H1 (cell line): ENCODE measurements around the gene APC2. TPM values are rescaled to one million over a fixed set of nuclear protein-coding genes. Genes with fewer than 3 reads are reported as not detected.

ENCODE experiments used
- CTCF ChIA-PET: fragments of 300-600 bp; sonication (Branson Sonifier 250); formaldehyde crosslinking; loops from one replicate; lab custom pipeline; 2021; ENCODE audit not compliant: partially characterized antibody; lab: Charles Lee
- POLR2A ChIA-PET: fragments of 300-600 bp; sonication (Branson Sonifier 250); formaldehyde crosslinking; loops from one replicate; lab custom pipeline; 2021; ENCODE audit warnings: inconsistent platforms; ENCODE audit not compliant: partially characterized antibody; lab: Charles Lee
- DNase-seq, 2 experiments: peaks; one replicate each; pipeline versions ENCODE4 v3.0.0 to v3.0.0-alpha.2; 2010 to 2022; ENCODE audit warnings: low spot score in 2 of 2, low read depth in 1 of 2, mixed read lengths in 1 of 2
- FAIRE-seq: peaks from 2 replicates; lab custom pipeline; 2011; peaks lifted over from hg19 to GRCh38; lab: Jason Lieb, UNC
- H2AFZ ChIP-seq: 2 replicates; pipeline ENCODE4 v1.8.1; 2012; ENCODE audit warnings: low read length, inconsistent platforms
- H2AK5ac ChIP-seq: 2 replicates; pipeline ENCODE4 v1.6.1; 2013; ENCODE audit warnings: low read depth, low read length
- H2BK120ac ChIP-seq: replicated peaks from 2 replicates; pipeline ENCODE3; 2013; ENCODE audit warnings: low read depth, low read length, inconsistent platforms
- H2BK12ac ChIP-seq: 2 replicates; pipeline ENCODE4 v1.6.1; 2013; ENCODE audit warnings: low read depth, low read length
- H2BK15ac ChIP-seq: 2 replicates; pipeline ENCODE4 v1.6.1; 2013; ENCODE audit warnings: low read length
- H2BK20ac ChIP-seq: 2 replicates; pipeline ENCODE4 v1.6.1; 2013; ENCODE audit warnings: low read length
- H2BK5ac ChIP-seq: 2 replicates; pipeline ENCODE4 v1.6.1; 2013; ENCODE audit warnings: low read depth, low read length
- H3K14ac ChIP-seq: 2 replicates; pipeline ENCODE4 v1.6.1; 2013; ENCODE audit warnings: inconsistent platforms; ENCODE audit not compliant: insufficient read length
- H3K18ac ChIP-seq: 2 replicates; pipeline ENCODE4 v1.6.1; 2013; ENCODE audit warnings: low read length; ENCODE audit errors: extremely low read depth
- H3K23ac ChIP-seq: 2 replicates; pipeline ENCODE4 v1.6.1; 2013; ENCODE audit warnings: inconsistent platforms; ENCODE audit not compliant: insufficient read length
- H3K23me2 ChIP-seq: 2 replicates; pipeline ENCODE4 v1.6.1; 2013; ENCODE audit warnings: low read depth, low read length
- H3K27ac ChIP-seq: 2 replicates; pipeline ENCODE4 v1.6.1; 2011; ENCODE audit warnings: low read depth, low read length, inconsistent platforms
- H3K27me3 ChIP-seq, 4 experiments: replicated peaks in 1 of 4; 1 replicate in 1 of 4; 2 replicates in 3 of 4; pipeline versions ENCODE4 v1.6.1 to v1.8.1; 2011 to 2013; ENCODE audit warnings: low read length in 3 of 4, mild to moderate bottlenecking in 3 of 4, inconsistent platforms in 2 of 4, mixed read lengths in 2 of 4, moderate library complexity in 1 of 4; ENCODE audit not compliant: control insufficient read depth in 3 of 4, insufficient read depth in 3 of 4; ENCODE audit errors: extremely low read depth in 1 of 4
- H3K36me3 ChIP-seq, 4 experiments: 2 replicates each; pipeline versions ENCODE4 v1.6.1 to v1.8.1; 2011 to 2013; ENCODE audit warnings: mild to moderate bottlenecking in 4 of 4, low read length in 3 of 4, moderate library complexity in 2 of 4, control low read depth in 1 of 4, inconsistent platforms in 1 of 4; ENCODE audit not compliant: insufficient read depth in 4 of 4, control insufficient read depth in 2 of 4
- H3K4ac ChIP-seq: replicated peaks from 2 replicates; pipeline ENCODE3; 2013; ENCODE audit warnings: low read length, low read depth, mixed read lengths, inconsistent platforms; ENCODE audit not compliant: insufficient read length
- H3K4me1 ChIP-seq, 4 experiments: replicated peaks in 1 of 4; 1 replicate in 1 of 4; 2 replicates in 3 of 4; pipeline versions ENCODE4 v1.6.1 to v1.8.1; 2011 to 2013; ENCODE audit warnings: low read length in 3 of 4, inconsistent platforms in 2 of 4, mixed read lengths in 1 of 4; ENCODE audit not compliant: insufficient read depth in 4 of 4, control insufficient read depth in 3 of 4
- H3K4me2 ChIP-seq, 2 experiments: 2 replicates each; pipeline versions ENCODE4 v1.6.1 to v1.8.1; 2011 to 2013; ENCODE audit warnings: low read depth in 2 of 2, low read length in 2 of 2, control low read depth in 1 of 2, inconsistent platforms in 1 of 2, mild to moderate bottlenecking in 1 of 2; ENCODE audit not compliant: insufficient read depth in 1 of 2
- H3K4me3 ChIP-seq, 4 experiments: fragments of 200-600, 300-600 bp in 1 of 4; sonication (generic), shearing (Covaris generic), sonication (Bioruptor Twin) in 1 of 4; 2 replicates each; pipeline versions ENCODE4 v1.5.1 to v1.8.1; 2011 to 2016; ENCODE audit warnings: low read length in 4 of 4, low read depth in 3 of 4, control low read depth in 2 of 4, inconsistent platforms in 2 of 4, mild to moderate bottlenecking in 2 of 4, mixed read lengths in 1 of 4, moderate library complexity in 1 of 4; ENCODE audit not compliant: insufficient read depth in 2 of 4; ENCODE audit errors: extremely low read depth in 1 of 4
- H3K56ac ChIP-seq: replicated peaks from 2 replicates; pipeline ENCODE3; 2013; ENCODE audit warnings: low read depth, mild to moderate bottlenecking, mixed read lengths, low read length, inconsistent platforms; ENCODE audit not compliant: insufficient read length
- H3K79me1 ChIP-seq: 2 replicates; pipeline ENCODE4 v1.6.1; 2013; ENCODE audit warnings: low read depth, low read length, control low read depth
- H3K79me2 ChIP-seq, 2 experiments: 2 replicates each; pipeline versions ENCODE4 v1.6.1 to v1.8.1; 2012 to 2013; ENCODE audit warnings: low read length in 2 of 2, mild to moderate bottlenecking in 2 of 2, inconsistent platforms in 1 of 2; ENCODE audit not compliant: insufficient read depth in 2 of 2, control insufficient read depth in 1 of 2
- H3K9ac ChIP-seq, 4 experiments: replicated peaks in 1 of 4; 1 replicate in 1 of 4; 2 replicates in 3 of 4; pipeline versions ENCODE4 v1.6.1 to v1.8.1; 2011 to 2013; ENCODE audit warnings: low read depth in 3 of 4, low read length in 3 of 4, control low read depth in 2 of 4, mild to moderate bottlenecking in 2 of 4, moderate library complexity in 2 of 4, inconsistent platforms in 1 of 4; ENCODE audit errors: extremely low read depth in 1 of 4
- H3K9me3 ChIP-seq, 2 experiments: 2 replicates each; pipeline versions ENCODE4 v1.6.1 to v1.8.1; 2012 to 2013; ENCODE audit warnings: mild to moderate bottlenecking in 2 of 2, moderate library complexity in 2 of 2, control low read depth in 1 of 2, inconsistent platforms in 1 of 2, low read depth in 1 of 2, low read length in 1 of 2, mixed read lengths in 1 of 2; ENCODE audit not compliant: insufficient read depth in 2 of 2
- H4K20me1 ChIP-seq, 2 experiments: replicated peaks in 1 of 2; 2 replicates each; pipeline versions ENCODE3 to v1.8.1; 2011 to 2013; ENCODE audit warnings: inconsistent platforms in 2 of 2, low read length in 2 of 2, mild to moderate bottlenecking in 1 of 2; ENCODE audit not compliant: insufficient read depth in 2 of 2, control insufficient read depth in 1 of 2
- H4K5ac ChIP-seq: 2 replicates; pipeline ENCODE4 v1.6.1; 2013; ENCODE audit warnings: low read length, low read depth, mixed read lengths, inconsistent platforms; ENCODE audit not compliant: insufficient read length
- H4K8ac ChIP-seq: 2 replicates; pipeline ENCODE4 v1.8.0; 2013; ENCODE audit warnings: mild to moderate bottlenecking, moderate library complexity, low read length, inconsistent platforms; ENCODE audit not compliant: insufficient read depth; ENCODE audit errors: extremely low read depth
- H4K91ac ChIP-seq: replicated peaks from 2 replicates; pipeline ENCODE3; 2013; ENCODE audit warnings: low read length, mixed read lengths, inconsistent platforms; ENCODE audit not compliant: insufficient read length
- KDM1A ChIP-seq: fragments of 200-600, 300-600 bp; sonication (generic); IDR thresholded peaks from 2 replicates; pipeline ENCODE4 v1.7.1; 2016; ENCODE audit warnings: mild to moderate bottlenecking, low read length, borderline replicate concordance
- RFX5 ChIP-seq: IDR thresholded peaks from 2 replicates; pipeline ENCODE4 v1.6.1; 2011; ENCODE audit warnings: low read depth, low read length, improper control_type of control experiment, borderline replicate concordance
- WGBS, 2 experiments: shearing (Covaris generic) in 1 of 2; methylation state at CpG; one replicate each; pipeline versions ENCODE4 v1.1.6 to v1.1.7; 2013 to 2015; ENCODE audit warnings: low lambda C conversion rate in 2 of 2, mixed read lengths in 2 of 2, inconsistent platforms in 1 of 2, low coverage in 1 of 2, missing lambda C conversion rate in 1 of 2; ENCODE audit not compliant: insufficient replicate concordance in 2 of 2, insufficient coverage in 1 of 2, insufficient read length in 1 of 2; ENCODE audit errors: extremely low coverage in 1 of 2, missing lambda C conversion rate in 1 of 2; 5-methylcytosine and 5-hydroxymethylcytosine counted together
- polyA plus RNA-seq, 7 experiments: library from polyadenylated mRNA; depleted of rRNA in 3 of 7; stranded (reverse) in 5 of 7; unstranded in 2 of 7; fragments of >200 nt in 5 of 7; fragments of 200-250 nt in 2 of 7; gene quantifications; 1 replicate in 5 of 7; 2 replicates in 1 of 7; 4 replicates in 1 of 7; pipeline versions ENCODE4 v1.2.1 to v1.2.3, GENCODE V29; 2011 to 2013; ENCODE audit warnings: missing spikeins in 2 of 7, mixed read lengths in 2 of 7
- total RNA-seq: library from RNA; stranded (reverse); fragmentation: NEBNext Ultra II Directional; extraction: Animal tissue kit (Norgen Biotek cat#: 25700); gene quantifications from 2 replicates; pipeline ENCODE4 v1.2.1, GENCODE V29; 2021

The APC2 gene
- total and polyA plus RNA-seq, 2 of the 8 experiments (the other 6 are each of a cell fraction or from before 2014, with no cell fraction given): 1.3 to 4.1 TPM

DNA sequence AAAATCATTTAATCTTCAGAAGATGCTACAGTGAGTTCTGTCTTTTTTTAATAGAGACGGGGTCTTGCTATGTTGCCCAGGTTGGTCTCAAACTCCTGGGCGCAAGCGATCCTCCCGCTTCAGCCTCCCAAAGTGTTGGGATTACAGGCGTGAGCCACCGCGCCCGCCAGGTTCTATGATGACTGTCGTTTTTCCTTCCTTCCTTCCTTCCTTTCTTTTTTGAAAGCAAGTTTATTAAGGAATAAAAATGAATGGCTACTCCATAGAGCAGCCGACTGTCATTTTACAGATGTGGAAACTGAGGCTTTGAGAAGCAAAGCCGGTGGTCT lies 48.1 kb upstream of the APC2 start:
- no peak for FAIRE-seq
- CTCF ChIA-PET: no interaction called here
- Histone ChIP-seq H4K5ac (no peak overlapping the region), H3K4me1 (peaks cover 2 to 8% (median 4%) of the 10 kb centered on the region in 4 experiments; a peak in 6 of 7 replicates), H3K4ac (no peak overlapping the region), H3K27me3 (peaks cover 0 to 2% (median 0%) of the 10 kb centered on the region in 4 experiments; a peak in 2 of 7 replicates), H3K9ac (no peak overlapping the region; a peak in 1 of 7 replicates), H2BK120ac (no peak overlapping the region), H4K91ac (no peak overlapping the region), H2BK15ac (no peak overlapping the region), H3K36me3 (no peaks in the 10 kb centered on the region), H3K79me1 (no peaks in the 10 kb centered on the region; the same call in 1 of the 2 replicates), H3K4me2 (peak overlapping the region; percentile 76 to 83; a peak in 3 of 4 replicates), H3K56ac (no peak overlapping the region), H2AK5ac (no peak overlapping the region), H3K27ac (no peak overlapping the region), H3K9me3 (no peaks in the 10 kb centered on the region), H2AFZ (no peak overlapping the region), H3K23me2 (peaks cover 3% of the 10 kb centered on the region; the same call in 1 of the 2 replicates), H3K18ac (0 out of 2 replicates have a peak overlapping the region, but pooled peaks have one; percentile 19), H2BK12ac (no peak overlapping the region), H2BK5ac (no peak overlapping the region), H3K79me2 (no peaks in the 10 kb centered on the region), H4K20me1 (peaks cover 0 to 2% of the 10 kb centered on the region in 2 experiments), H2BK20ac (no peak overlapping the region), H3K23ac (no peak overlapping the region), H3K4me3 (peak overlapping the region; percentile 51 to 81 (median 62)), H3K14ac (no peak overlapping the region), H4K8ac (no peak overlapping the region)
- TF ChIP-seq KDM1A: peak; percentile 87
- TF ChIP-seq RFX5: no peak
- POLR2A ChIA-PET: no interaction called here
- no peak for DNase-seq
- WGBS, 2 experiments: 84% methylated on average over 11 of the region's 11 CpGs; no CpG with 5 or more reads in 1 of the 2 experiments
